Transverse colon (tissue), 4 donors: Measurements from ENCODE around the gene MAP3K14.

Experiments used
- CTCF ChIP-seq, 5 experiments: fragments of 200-600 bp in 3 of 5; fragments of 450-650 bp in 2 of 5; sonication (generic) in 3 of 5; IDR thresholded peaks; 1 replicate in 2 of 5; 2 replicates in 3 of 5; pipeline ENCODE4 v1.5.1; 2016 to 2017; ENCODE audit warnings: antibody characterized with exemption in 5 of 5, inconsistent platforms in 3 of 5, mild to moderate bottlenecking in 2 of 5, moderate library complexity in 1 of 5
- EP300 ChIP-seq: sonication (generic); formaldehyde crosslinking; IDR thresholded peaks from one replicate; pipeline ENCODE4 v1.6.1; 2017; ENCODE audit warnings: antibody characterized with exemption, low read depth
- POLR2AphosphoS5 ChIP-seq, 3 donors: sonication (generic); formaldehyde crosslinking; IDR thresholded peaks; one replicate each; pipeline ENCODE4 v1.6.1; 2016; ENCODE audit warnings: antibody characterized with exemption in 3 of 3

DNA sequence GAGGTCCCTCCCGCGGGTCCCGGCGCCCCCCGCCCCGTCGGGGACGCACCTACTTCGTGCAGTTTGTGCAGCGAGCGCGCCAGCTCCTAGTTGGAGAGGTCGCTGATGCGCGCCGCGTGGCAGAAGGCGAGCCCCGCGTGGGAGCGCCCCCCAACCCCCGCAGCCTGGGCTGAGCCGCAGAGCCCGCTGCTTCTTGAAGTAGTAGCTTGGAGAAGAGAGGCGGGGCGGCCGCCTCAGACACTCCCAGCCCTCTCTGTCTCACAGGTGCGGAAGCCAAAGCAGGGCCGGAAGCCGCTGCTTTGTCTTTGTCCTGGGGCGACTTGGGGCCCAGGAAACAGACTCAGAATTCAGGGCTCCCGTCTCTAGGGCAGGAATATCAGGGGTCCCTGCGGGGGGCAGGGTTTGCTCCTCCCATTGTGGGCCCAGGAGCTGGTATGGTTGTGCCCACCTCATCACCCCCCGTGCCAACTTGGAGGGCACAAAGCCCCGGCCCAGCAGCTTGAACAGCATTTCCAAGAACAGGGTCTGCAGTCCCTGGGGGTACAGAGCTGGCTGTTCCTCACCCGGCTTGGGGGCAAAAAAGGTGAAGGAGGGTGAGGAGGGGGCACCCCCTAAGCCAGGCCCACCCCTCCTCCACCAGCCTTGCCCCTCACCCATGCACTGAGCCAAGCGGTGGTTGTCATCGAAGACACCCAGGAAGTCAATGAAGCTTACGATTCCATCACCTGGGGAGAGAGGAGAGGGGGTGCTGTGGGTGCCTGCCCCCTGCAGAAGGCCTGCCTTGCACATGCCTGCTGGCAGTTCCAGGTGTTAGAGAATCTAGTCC lies 68.5 kb downstream of the MAP3K14 start:
- no peak for TF ChIP-seq CTCF (IDR thresholded peaks at IDR 0.05)
- TF ChIP-seq POLR2AphosphoS5 (IDR thresholded peaks at IDR 0.05) = no peak
- no peak for TF ChIP-seq EP300
